HepG2 (cell line): ENCODE results near the gene GNRH2. TPM values are rescaled to one million over a fixed set of nuclear protein-coding genes. Genes with fewer than 3 reads are reported as not detected.

ENCODE experiments used
- CENPT ChIP-seq: sonication (generic); formaldehyde crosslinking; IDR thresholded peaks from 2 replicates; pipeline ENCODE4 v1.8.0; 2022; ENCODE audit warnings: low read depth, mild to moderate bottlenecking, moderate library complexity, missing genetic modification reagents
- EEA1 ChIP-seq: sonication (generic); formaldehyde crosslinking; IDR thresholded peaks from 2 replicates; pipeline ENCODE4 v1.5.1; 2020; ENCODE audit warnings: mild to moderate bottlenecking, missing genetic modification reagents, borderline replicate concordance
- IRF2 ChIP-seq: IDR thresholded peaks from 2 replicates; pipeline ENCODE4 v1.6.1; 2018; ENCODE audit warnings: missing genetic modification reagents, missing compliant biosample characterization
- SRSF9 ChIP-seq: fragments of 200-400 bp; formaldehyde crosslinking; IDR thresholded peaks from 2 replicates; pipeline ENCODE4 v1.6.1; 2018; ENCODE audit warnings: borderline replicate concordance, mild to moderate bottlenecking, low read depth, low read length; ENCODE audit not compliant: insufficient read depth, poor library complexity, severe bottlenecking
- YEATS4 ChIP-seq: sonication (generic); formaldehyde crosslinking; IDR thresholded peaks from 2 replicates; pipeline ENCODE4 v1.4.0; 2020; ENCODE audit warnings: missing genetic modification reagents, borderline replicate concordance
- ZBTB38 ChIP-seq: sonication (generic); formaldehyde crosslinking; IDR thresholded peaks from 2 replicates; pipeline ENCODE4 v1.5.1; 2020; ENCODE audit warnings: mild to moderate bottlenecking, missing genetic modification reagents
- ZNF549 ChIP-seq: sonication (generic); formaldehyde crosslinking; IDR thresholded peaks from 2 replicates; pipeline ENCODE4 v1.5.0; 2020; ENCODE audit warnings: missing genetic modification reagents
- ZNF577 ChIP-seq: sonication (generic); formaldehyde crosslinking; IDR thresholded peaks from 2 replicates; pipeline ENCODE4 v1.4.0; 2020; ENCODE audit warnings: mild to moderate bottlenecking, low read depth, missing genetic modification reagents, borderline replicate concordance
- polyA plus RNA-seq, 8 experiments: library from polyadenylated mRNA; depleted of rRNA in 3 of 8; stranded (reverse) in 7 of 8; unstranded in 1 of 8; fragments of >200 nt; fragmentation: Illumina TruSeq in 4 of 8; extraction: Trizol in 4 of 8; gene quantifications; 2 replicates each; pipeline versions ENCODE4 v1.2.1 to v1.2.3, GENCODE V29; 2011 to 2016; ENCODE audit warnings: low read depth in 4 of 8, missing spikeins in 1 of 8, mixed read lengths in 1 of 8; ENCODE audit not compliant: insufficient read depth in 1 of 8
- total RNA-seq, 5 experiments: library from RNA; depleted of rRNA; stranded (reverse); fragments of >200 nt; fragmentation: Illumina TruSeq; extraction: Trizol; gene quantifications; 2 replicates each; pipeline ENCODE4 v1.2.3, GENCODE V29; 2016; ENCODE audit warnings: low read depth in 1 of 5
- TF ChIP-seq, protein P1 (sequence below): sonication (generic); formaldehyde crosslinking; IDR thresholded peaks from 2 replicates; pipeline ENCODE4; 2020; ENCODE audit warnings: missing genetic modification reagents, mild to moderate bottlenecking, borderline replicate concordance
- TF ChIP-seq, protein P2 (sequence below): IDR thresholded peaks from 2 replicates; pipeline ENCODE4 v1.6.1; 2016; ENCODE audit warnings: mild to moderate bottlenecking, missing biosample characterization, missing genetic modification reagents

Gene GNRH2
- total and polyA plus RNA-seq, 2 of the 13 experiments (the other 11 are each of a cell fraction or from before 2014, with no cell fraction given), result 0.28 TPM; not detected in 1

- TF ChIP-seq, protein P1, sequence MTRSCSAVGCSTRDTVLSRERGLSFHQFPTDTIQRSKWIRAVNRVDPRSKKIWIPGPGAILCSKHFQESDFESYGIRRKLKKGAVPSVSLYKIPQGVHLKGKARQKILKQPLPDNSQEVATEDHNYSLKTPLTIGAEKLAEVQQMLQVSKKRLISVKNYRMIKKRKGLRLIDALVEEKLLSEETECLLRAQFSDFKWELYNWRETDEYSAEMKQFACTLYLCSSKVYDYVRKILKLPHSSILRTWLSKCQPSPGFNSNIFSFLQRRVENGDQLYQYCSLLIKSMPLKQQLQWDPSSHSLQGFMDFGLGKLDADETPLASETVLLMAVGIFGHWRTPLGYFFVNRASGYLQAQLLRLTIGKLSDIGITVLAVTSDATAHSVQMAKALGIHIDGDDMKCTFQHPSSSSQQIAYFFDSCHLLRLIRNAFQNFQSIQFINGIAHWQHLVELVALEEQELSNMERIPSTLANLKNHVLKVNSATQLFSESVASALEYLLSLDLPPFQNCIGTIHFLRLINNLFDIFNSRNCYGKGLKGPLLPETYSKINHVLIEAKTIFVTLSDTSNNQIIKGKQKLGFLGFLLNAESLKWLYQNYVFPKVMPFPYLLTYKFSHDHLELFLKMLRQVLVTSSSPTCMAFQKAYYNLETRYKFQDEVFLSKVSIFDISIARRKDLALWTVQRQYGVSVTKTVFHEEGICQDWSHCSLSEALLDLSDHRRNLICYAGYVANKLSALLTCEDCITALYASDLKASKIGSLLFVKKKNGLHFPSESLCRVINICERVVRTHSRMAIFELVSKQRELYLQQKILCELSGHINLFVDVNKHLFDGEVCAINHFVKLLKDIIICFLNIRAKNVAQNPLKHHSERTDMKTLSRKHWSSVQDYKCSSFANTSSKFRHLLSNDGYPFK (CRISPR knock-in tag), result peak; percentile 1; the same call in 1 of the 2 replicates
- TF ChIP-seq CENPT (CRISPR knock-in tag), result peak; percentile 32; the same call in 1 of the 2 replicates
- no peak for TF ChIP-seq YEATS4 (CRISPR knock-in tag)
- no peak for TF ChIP-seq IRF2 (CRISPR knock-in tag)
- 0 out of 2 replicates have a peak, but pooled peaks have one; percentile 2 for TF ChIP-seq EEA1 (CRISPR knock-in tag)
- TF ChIP-seq ZBTB38, result 0 out of 2 replicates have a peak, but pooled peaks have one; percentile 40
- no peak for TF ChIP-seq ZNF549 (CRISPR knock-in tag)
- no peak for TF ChIP-seq SRSF9
- TF ChIP-seq, protein P2, sequence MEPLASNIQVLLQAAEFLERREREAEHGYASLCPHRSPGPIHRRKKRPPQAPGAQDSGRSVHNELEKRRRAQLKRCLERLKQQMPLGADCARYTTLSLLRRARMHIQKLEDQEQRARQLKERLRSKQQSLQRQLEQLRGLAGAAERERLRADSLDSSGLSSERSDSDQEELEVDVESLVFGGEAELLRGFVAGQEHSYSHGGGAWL (CRISPR knock-in tag), result 0 out of 2 replicates have a peak, but pooled peaks have one; percentile 4
- TF ChIP-seq ZNF577 (CRISPR knock-in tag), result no peak
Measured at GRCh38 chr20:3044336-3044965, 1.0 kb downstream of the GNRH2 start (continued).
